Measurements from ENCODE around the gene KRTAP5-5.

GRCh38 chr11:1652771-1653540 lies 23.4 kb downstream of the KRTAP5-5 start:
- TF ChIP-seq POLR2A (IDR thresholded peaks at IDR 0.05) = no peak
- peak in 5 of 7 experiments; percentile 91 to 99 (median 95) for TF ChIP-seq CTCF (IDR thresholded peaks at IDR 0.05)
- TF ChIP-seq POLR2AphosphoS5 (IDR thresholded peaks at IDR 0.05) = no peak
- TF ChIP-seq EP300 (IDR thresholded peaks at IDR 0.05) = no peak
